LNCaP clone FGC (cell line): Measurements from ENCODE around the gene HDAC4.

Experiments
- DNase-seq: peaks from one replicate; pipeline ENCODE4 v3.0.0-alpha.2; 2011; ENCODE audit warnings: low read depth
- H3K4me3 ChIP-seq: 2 replicates; pipeline ENCODE4 v1.5.1; 2011; ENCODE audit warnings: mild to moderate bottlenecking, low read depth, low read length, control low read depth
- TF ChIP-seq, protein P1 (sequence below): IDR thresholded peaks from 2 replicates; pipeline ENCODE4 v1.5.1; 2012; ENCODE audit warnings: mild to moderate bottlenecking; ENCODE audit not compliant: control insufficient read depth, insufficient read depth; ENCODE audit errors: extremely low read depth

HDAC4 gene

DNA sequence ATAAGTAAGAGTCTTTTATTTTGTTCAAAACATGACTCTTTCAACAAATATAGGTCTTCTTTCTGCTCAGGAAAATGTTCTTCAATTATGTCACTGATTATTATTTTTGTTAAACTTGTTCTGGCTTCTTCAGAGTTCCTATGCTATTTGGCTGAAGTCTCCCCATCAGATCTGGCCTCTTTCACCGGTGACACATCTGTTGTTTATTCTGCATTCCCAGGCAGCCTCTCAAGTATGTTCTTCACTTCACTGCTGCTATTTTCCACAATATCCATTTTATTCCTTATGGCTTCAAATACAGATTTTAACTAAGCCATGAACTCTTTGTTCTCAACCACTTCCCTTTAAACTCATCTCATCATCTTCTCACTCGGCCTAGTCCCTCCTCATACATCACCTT lies 45.7 kb downstream of the HDAC4 start:
- DNase-seq, result no peak
- no peak overlapping the region for H3K4me3 ChIP-seq
- TF ChIP-seq, protein P1, sequence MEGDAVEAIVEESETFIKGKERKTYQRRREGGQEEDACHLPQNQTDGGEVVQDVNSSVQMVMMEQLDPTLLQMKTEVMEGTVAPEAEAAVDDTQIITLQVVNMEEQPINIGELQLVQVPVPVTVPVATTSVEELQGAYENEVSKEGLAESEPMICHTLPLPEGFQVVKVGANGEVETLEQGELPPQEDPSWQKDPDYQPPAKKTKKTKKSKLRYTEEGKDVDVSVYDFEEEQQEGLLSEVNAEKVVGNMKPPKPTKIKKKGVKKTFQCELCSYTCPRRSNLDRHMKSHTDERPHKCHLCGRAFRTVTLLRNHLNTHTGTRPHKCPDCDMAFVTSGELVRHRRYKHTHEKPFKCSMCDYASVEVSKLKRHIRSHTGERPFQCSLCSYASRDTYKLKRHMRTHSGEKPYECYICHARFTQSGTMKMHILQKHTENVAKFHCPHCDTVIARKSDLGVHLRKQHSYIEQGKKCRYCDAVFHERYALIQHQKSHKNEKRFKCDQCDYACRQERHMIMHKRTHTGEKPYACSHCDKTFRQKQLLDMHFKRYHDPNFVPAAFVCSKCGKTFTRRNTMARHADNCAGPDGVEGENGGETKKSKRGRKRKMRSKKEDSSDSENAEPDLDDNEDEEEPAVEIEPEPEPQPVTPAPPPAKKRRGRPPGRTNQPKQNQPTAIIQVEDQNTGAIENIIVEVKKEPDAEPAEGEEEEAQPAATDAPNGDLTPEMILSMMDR, result no peak

DNA sequence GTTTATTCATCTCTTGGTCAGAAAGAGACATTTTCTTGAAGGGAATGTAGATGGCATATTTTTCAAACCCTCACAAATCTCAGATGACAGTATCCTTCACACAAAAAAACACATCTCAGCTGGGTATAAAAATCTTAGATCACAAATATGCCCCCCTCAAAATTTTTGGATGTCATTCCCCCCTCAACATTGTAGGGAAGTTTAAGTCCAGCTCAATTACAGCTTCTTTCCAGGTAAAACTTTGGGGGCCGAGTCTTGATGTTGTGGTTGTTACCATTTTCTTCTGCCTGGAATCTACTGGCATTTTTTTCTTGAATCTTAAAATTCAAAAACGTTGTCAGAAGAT lies 46.1 kb downstream of the HDAC4 start:
- DNase-seq, result no peak
- TF ChIP-seq, protein P1, result no peak
- no peak overlapping the region for H3K4me3 ChIP-seq

DNA sequence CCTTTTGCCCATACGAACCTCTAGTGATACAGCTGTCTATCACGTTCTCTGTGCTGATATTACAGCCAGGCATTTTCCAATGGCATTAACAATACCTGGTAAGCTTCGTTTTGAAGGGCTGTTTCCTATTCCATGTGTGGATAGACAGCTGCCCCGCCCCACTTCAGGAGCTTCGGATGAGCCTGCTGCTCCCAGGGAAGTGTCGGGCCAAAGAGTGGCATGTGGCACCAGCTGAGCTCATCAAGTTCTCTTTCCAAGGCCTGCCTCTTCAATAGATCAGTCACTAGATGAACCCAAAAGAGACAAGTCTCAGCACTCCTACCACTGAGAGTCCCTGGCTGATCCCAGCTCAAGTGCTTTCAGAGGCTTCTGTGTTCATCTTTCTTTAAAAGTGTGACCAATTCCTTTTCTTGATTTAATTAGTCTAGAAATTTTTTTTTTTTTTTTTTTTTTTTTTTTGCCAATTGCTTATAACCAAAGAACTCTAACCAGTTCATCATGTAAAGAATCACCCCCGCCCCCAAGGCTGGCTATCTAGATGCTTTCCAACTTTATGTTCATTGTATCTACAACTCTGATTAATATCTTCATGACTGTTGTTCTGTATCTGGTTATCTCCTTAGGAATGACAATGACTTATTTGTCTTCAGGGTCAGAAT lies 46.6 kb downstream of the HDAC4 start:
- TF ChIP-seq, protein P1, result no peak
- no peak overlapping the region for H3K4me3 ChIP-seq
- no peak for DNase-seq

DNA sequence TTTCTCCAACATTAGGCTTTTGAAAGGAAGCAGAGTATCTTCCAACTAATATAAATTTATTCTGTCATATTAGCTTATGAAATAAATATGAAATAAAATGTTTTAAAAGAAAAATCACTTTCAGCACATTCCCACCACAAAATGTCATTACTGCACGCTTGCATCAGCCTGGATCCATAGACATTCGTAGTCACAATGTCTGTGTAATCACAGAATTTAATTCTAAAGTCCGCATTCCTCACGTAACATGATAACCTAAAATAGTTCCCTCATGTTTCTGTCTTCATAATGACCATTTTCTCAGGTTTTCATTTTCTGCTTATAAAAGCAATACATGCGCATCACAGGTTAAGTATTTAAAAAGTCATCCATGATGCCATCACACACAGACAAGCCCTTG lies 47.1 kb downstream of the HDAC4 start:
- TF ChIP-seq, protein P1, result no peak
- H3K4me3 ChIP-seq, result no peak overlapping the region
- no peak for DNase-seq

DNA sequence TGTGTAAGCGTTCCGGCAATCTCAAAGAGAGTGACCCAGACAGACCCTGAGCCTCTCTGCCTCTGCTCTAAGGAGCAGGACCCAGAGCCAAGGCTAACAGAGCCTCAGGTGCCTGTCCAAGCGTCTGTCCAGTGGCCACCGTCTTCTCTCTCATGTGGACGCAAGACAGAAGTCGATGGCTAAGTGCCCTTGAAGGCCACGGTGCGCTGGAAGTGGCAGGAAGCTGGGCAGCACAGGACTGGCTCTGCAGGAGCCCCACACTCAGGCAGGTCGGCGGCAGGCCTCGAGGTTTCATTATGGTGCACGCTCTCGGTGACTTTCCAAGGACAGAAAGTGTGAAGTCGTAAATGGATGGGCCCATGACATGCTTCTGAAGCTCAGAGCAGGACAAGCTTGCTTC lies 49.1 kb downstream of the HDAC4 start:
- DNase-seq, result no peak
- TF ChIP-seq, protein P1, result no peak
- no peak overlapping the region for H3K4me3 ChIP-seq

DNA sequence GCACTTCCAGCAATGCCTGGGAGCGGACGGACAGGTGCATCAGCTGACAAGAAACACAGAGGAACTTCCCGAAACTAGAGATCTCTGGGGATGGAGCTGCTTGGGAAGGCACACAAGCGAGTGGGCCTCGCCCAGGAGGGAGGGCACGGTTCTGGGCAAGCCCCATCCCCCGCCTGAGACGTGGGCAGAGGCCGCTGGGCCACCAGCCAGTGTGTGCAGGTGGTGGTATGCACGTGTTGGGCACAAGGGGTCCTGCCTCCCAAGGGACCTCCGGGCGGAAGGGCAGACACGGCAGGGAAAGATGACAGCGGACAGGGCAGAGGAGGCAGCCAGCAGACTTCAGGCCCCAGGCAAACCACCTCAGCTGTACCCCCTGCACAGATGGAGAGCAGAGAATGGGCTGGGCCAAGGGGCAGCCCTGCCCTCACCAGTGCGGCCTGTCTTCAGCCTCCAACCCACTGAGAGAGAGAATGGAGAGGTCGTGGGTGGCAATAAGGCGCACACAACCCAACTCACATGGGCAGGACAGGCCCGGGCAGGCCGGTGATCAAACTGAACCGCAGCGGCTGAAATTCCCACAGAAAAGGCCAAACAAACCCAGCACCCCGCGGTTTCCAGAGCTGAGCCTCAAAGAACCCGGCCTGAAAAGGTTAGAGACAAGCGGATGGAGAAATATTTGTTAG lies 51.2 kb downstream of the HDAC4 start:
- TF ChIP-seq, protein P1, result no peak
- no peak for DNase-seq
- no peak overlapping the region for H3K4me3 ChIP-seq
